ENCODE data around the gene PIP5K1C.

The PIP5K1C gene

DNA sequence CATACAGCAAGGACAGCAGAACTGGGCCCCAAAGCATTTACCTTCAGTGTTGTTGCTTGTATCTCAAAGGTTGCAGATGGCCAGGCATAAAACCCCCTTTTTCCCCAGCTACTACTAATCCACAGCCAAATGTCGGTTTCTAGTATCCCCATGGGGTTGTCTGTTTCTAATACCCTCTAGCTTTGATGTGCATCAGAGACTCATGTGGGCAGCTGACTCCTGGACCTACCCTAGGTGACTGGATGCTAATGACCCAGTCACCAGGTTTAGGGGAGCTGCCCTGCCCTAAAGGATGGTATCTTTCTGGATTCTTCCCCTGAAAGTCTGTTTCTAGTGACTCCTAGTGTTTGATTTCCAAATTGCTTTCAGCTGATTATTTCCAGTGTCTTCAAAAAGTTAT lies 31.8 kb upstream of the PIP5K1C start:
- H2AK5ac ChIP-seq (ENCODE audit: low read length, severe bottlenecking) = no peak overlapping the region
- H3K18ac ChIP-seq (ENCODE audit: low read depth in 1 of 2, low read length in 2 of 2) = no peak overlapping the region
- DNase-seq = no peak
- H3K27me3 ChIP-seq (ENCODE audit: control insufficient read depth in 1 of 2, insufficient read depth in 1 of 2, low read length in 2 of 2) = peaks cover 18 to 30% of the 10 kb centered on the region in 2 experiments
- H2BK120ac ChIP-seq (ENCODE audit: low read depth, low read length) = no peak overlapping the region
- no peak overlapping the region for H3K4me2 ChIP-seq (ENCODE audit: low read length, poor library complexity, severe bottlenecking)
- no peak overlapping the region for H3K9ac ChIP-seq (ENCODE audit: low read length)
- no peak overlapping the region for H2BK5ac ChIP-seq (ENCODE audit: low read depth, low read length, poor library complexity, severe bottlenecking)
- WGBS = 89% methylated on average over 1 of the region's 1 CpG
- H3K4me3 ChIP-seq (ENCODE audit: insufficient read depth in 1 of 2, low read depth in 1 of 2, low read length in 2 of 2) = no peak overlapping the region
- H3K14ac ChIP-seq (ENCODE audit: low read length in 2 of 2) = no peak overlapping the region
- H3K79me1 ChIP-seq (replicated peaks; ENCODE audit: low read length, poor library complexity, severe bottlenecking) = no peaks in the 10 kb centered on the region
- no peak overlapping the region for H2BK15ac ChIP-seq (ENCODE audit: low read depth, poor library complexity, severe bottlenecking)
- no peak overlapping the region for H3K4ac ChIP-seq (ENCODE audit: low read depth in 1 of 2, low read length in 2 of 2)
- no peak overlapping the region for H4K91ac ChIP-seq (ENCODE audit: low read length)
- H3K23ac ChIP-seq (ENCODE audit: low read length in 2 of 2) = no peak overlapping the region
- H3K4me1 ChIP-seq (ENCODE audit: control insufficient read depth, insufficient read depth, low read depth, low read length) = no peaks in the 10 kb centered on the region
- H3K36me3 ChIP-seq (ENCODE audit: control insufficient read depth in 1 of 2, insufficient read depth in 2 of 2, low read depth in 1 of 2, low read length in 2 of 2) = peaks cover 0 to 2% of the 10 kb centered on the region in 2 experiments
- H3K27ac ChIP-seq (ENCODE audit: low read length, poor library complexity, severe bottlenecking) = no peak overlapping the region
- no peak overlapping the region for H2BK12ac ChIP-seq (ENCODE audit: low read length in 2 of 2)
- no peak overlapping the region for H4K8ac ChIP-seq (ENCODE audit: low read length)
- H2AFZ ChIP-seq (ENCODE audit: low read depth, low read length) = no peak overlapping the region
- H3K9me3 ChIP-seq (ENCODE audit: control insufficient read depth, low read length) = no peaks in the 10 kb centered on the region

DNA sequence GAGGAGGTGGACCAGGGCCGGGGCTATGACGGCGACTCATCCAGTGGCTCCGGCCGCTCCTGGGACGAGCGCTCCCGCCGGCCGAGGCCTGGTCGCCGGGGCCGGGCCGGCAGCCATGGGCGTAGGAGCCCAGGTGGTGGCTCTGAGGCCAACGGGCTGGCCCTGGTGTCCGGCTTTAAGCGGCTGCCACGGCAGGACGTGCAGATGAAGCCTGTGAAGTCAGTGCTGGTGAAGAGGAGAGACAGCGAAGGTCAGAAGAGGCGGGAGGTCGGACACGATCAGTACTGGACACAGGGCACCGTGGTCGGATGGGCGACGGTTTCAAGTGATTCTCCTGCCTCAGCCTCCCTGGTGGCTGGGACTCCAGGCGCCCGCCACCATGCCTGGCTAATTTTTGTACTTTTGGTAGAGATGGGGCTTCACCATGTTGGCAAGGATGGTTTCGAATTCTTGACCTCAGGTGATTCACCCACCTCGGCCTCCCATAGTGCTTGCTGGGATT lies 30.2 kb upstream of the PIP5K1C start:
- Histone ChIP-seq H2BK120ac (ENCODE audit: low read depth, low read length) (no peak overlapping the region), H3K27ac (ENCODE audit: low read length, poor library complexity, severe bottlenecking) (no peak overlapping the region)
- WGBS = 90% methylated on average over 32 of the region's 32 CpGs

DNA sequence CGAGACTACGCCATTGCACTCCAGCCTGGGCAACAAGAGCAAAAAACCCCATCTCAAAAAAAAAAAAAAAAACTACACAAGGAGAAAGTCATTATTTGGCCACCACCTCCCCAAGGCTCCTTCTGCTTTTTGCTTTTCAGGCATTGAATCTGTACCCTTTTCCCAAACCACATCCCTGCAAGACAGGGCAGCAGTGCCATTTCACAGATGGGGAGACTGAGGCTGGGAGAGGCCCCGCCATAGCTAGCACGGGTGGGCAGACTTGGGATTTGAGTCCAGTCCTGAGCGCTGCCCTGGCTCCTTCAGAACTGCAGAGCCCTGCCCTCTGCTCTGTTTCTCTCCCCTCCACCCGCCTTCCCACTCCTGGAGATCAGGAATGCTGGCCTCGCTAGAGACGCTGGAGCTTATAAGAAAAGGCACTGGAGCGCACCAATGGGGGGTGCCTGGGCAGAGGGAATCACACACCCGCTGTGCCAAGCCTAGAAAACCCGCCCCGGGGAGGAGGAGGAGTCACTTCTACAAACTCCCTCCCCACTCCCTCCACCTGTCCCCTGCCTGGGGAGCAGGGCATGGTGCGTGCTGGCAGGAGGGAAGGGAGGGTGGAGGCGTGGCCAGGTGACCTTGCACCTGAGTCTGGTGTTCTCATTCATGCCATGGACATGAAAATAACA lies 25.5 kb upstream of the PIP5K1C start:
- Histone ChIP-seq H3K27me3 (ENCODE audit: control insufficient read depth in 1 of 2, insufficient read depth in 1 of 2, low read length in 2 of 2) (peaks cover 30 to 43% of the 10 kb centered on the region in 2 experiments), H2AK5ac (ENCODE audit: low read length, severe bottlenecking) (no peak overlapping the region), H3K9ac (ENCODE audit: low read length) (no peak overlapping the region), H3K36me3 (ENCODE audit: control insufficient read depth in 1 of 2, insufficient read depth in 2 of 2, low read depth in 1 of 2, low read length in 2 of 2) (no peaks in the 10 kb centered on the region), H3K4me3 (ENCODE audit: insufficient read depth in 1 of 2, low read depth in 1 of 2, low read length in 2 of 2) (no peak overlapping the region), H3K18ac (ENCODE audit: low read depth in 1 of 2, low read length in 2 of 2) (no peak overlapping the region), H4K91ac (ENCODE audit: low read length) (no peak overlapping the region), H2AFZ (ENCODE audit: low read depth, low read length) (no peak overlapping the region), H3K4me2 (ENCODE audit: low read length, poor library complexity, severe bottlenecking) (no peak overlapping the region), H4K8ac (ENCODE audit: low read length) (no peak overlapping the region), H3K14ac (ENCODE audit: low read length in 2 of 2) (no peak overlapping the region), H2BK120ac (ENCODE audit: low read depth, low read length) (no peak overlapping the region), H3K4ac (ENCODE audit: low read depth in 1 of 2, low read length in 2 of 2) (no peak overlapping the region), H2BK12ac (ENCODE audit: low read length in 2 of 2) (no peak overlapping the region), H3K27ac (ENCODE audit: low read length, poor library complexity, severe bottlenecking) (no peak overlapping the region), H3K4me1 (ENCODE audit: control insufficient read depth, insufficient read depth, low read depth, low read length) (peaks cover 16% of the 10 kb centered on the region), H3K23ac (ENCODE audit: low read length in 2 of 2) (no peak overlapping the region), H3K79me1 (replicated peaks; ENCODE audit: low read length, poor library complexity, severe bottlenecking) (no peaks in the 10 kb centered on the region), H2BK5ac (ENCODE audit: low read depth, low read length, poor library complexity, severe bottlenecking) (no peak overlapping the region), H3K9me3 (ENCODE audit: control insufficient read depth, low read length) (no peaks in the 10 kb centered on the region), H2BK15ac (ENCODE audit: low read depth, poor library complexity, severe bottlenecking) (no peak overlapping the region)
- WGBS = 40% methylated on average over 9 of the region's 14 CpGs
- DNase-seq = peak; percentile 11

More for the DNA sequence above, 30.2 kb upstream of the PIP5K1C start:
- Histone ChIP-seq H3K36me3 (ENCODE audit: control insufficient read depth in 1 of 2, insufficient read depth in 2 of 2, low read depth in 1 of 2, low read length in 2 of 2) (peaks cover 0 to 2% of the 10 kb centered on the region in 2 experiments), H3K4me2 (ENCODE audit: low read length, poor library complexity, severe bottlenecking) (no peak overlapping the region), H3K4ac (ENCODE audit: low read depth in 1 of 2, low read length in 2 of 2) (no peak overlapping the region), H2BK5ac (ENCODE audit: low read depth, low read length, poor library complexity, severe bottlenecking) (no peak overlapping the region), H3K18ac (ENCODE audit: low read depth in 1 of 2, low read length in 2 of 2) (no peak overlapping the region), H4K8ac (ENCODE audit: low read length) (no peak overlapping the region), H3K14ac (ENCODE audit: low read length in 2 of 2) (no peak overlapping the region), H4K91ac (ENCODE audit: low read length) (no peak overlapping the region), H3K4me3 (ENCODE audit: insufficient read depth in 1 of 2, low read depth in 1 of 2, low read length in 2 of 2) (no peak overlapping the region), H2AFZ (ENCODE audit: low read depth, low read length) (no peak overlapping the region), H3K9ac (ENCODE audit: low read length) (no peak overlapping the region), H3K79me1 (replicated peaks; ENCODE audit: low read length, poor library complexity, severe bottlenecking) (no peaks in the 10 kb centered on the region), H3K23ac (ENCODE audit: low read length in 2 of 2) (no peak overlapping the region), H3K9me3 (ENCODE audit: control insufficient read depth, low read length) (no peaks in the 10 kb centered on the region), H3K27me3 (ENCODE audit: control insufficient read depth in 1 of 2, insufficient read depth in 1 of 2, low read length in 2 of 2) (peaks cover 13 to 28% of the 10 kb centered on the region in 2 experiments), H3K4me1 (ENCODE audit: control insufficient read depth, insufficient read depth, low read depth, low read length) (peaks cover 4% of the 10 kb centered on the region), H2BK12ac (ENCODE audit: low read length in 2 of 2) (no peak overlapping the region), H2AK5ac (ENCODE audit: low read length, severe bottlenecking) (no peak overlapping the region), H2BK15ac (ENCODE audit: low read depth, poor library complexity, severe bottlenecking) (no peak overlapping the region)
- DNase-seq = no peak

DNA sequence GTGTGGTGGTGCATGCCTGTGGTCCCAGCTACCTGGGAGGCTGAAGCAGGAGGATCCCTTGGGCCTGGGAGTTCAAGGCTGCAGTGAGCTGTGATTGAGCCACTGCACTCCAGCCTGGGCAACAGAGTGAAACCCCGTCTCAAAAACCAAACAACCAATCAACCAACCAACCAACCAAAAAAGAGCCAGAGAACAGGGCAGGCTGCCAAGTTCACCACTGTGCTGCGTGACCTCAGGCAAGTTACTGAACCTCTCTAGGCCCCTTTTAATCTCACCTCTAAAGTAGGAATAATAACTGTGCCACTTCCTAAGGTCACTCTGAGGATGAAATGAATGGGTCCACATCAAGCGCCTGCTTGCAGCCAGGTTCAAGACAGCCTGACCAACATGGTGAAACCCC lies 24.9 kb upstream of the PIP5K1C start:
- no peak overlapping the region for H2BK5ac ChIP-seq (ENCODE audit: low read depth, low read length, poor library complexity, severe bottlenecking)
- H3K4ac ChIP-seq (ENCODE audit: low read depth in 1 of 2, low read length in 2 of 2) = no peak overlapping the region
- no peak overlapping the region for H2AFZ ChIP-seq (ENCODE audit: low read depth, low read length)
- no peak overlapping the region for H2BK120ac ChIP-seq (ENCODE audit: low read depth, low read length)
- H3K4me2 ChIP-seq (ENCODE audit: low read length, poor library complexity, severe bottlenecking) = no peak overlapping the region
- H3K27ac ChIP-seq (ENCODE audit: low read length, poor library complexity, severe bottlenecking) = no peak overlapping the region
- no peak overlapping the region for H3K9ac ChIP-seq (ENCODE audit: low read length)
- H2BK12ac ChIP-seq (ENCODE audit: low read length in 2 of 2) = no peak overlapping the region
- no peak overlapping the region for H3K18ac ChIP-seq (ENCODE audit: low read depth in 1 of 2, low read length in 2 of 2)
- H3K4me3 ChIP-seq (ENCODE audit: insufficient read depth in 1 of 2, low read depth in 1 of 2, low read length in 2 of 2) = no peak overlapping the region
- no peaks in the 10 kb centered on the region for H3K79me1 ChIP-seq (replicated peaks; ENCODE audit: low read length, poor library complexity, severe bottlenecking)
- H3K4me1 ChIP-seq (ENCODE audit: control insufficient read depth, insufficient read depth, low read depth, low read length) = peaks cover 16% of the 10 kb centered on the region
- H4K8ac ChIP-seq (ENCODE audit: low read length) = no peak overlapping the region
- H3K9me3 ChIP-seq (ENCODE audit: control insufficient read depth, low read length) = no peaks in the 10 kb centered on the region
- H3K36me3 ChIP-seq (ENCODE audit: control insufficient read depth in 1 of 2, insufficient read depth in 2 of 2, low read depth in 1 of 2, low read length in 2 of 2) = no peaks in the 10 kb centered on the region
- no peak overlapping the region for H4K91ac ChIP-seq (ENCODE audit: low read length)
- no peak overlapping the region for H3K23ac ChIP-seq (ENCODE audit: low read length in 2 of 2)
- no peak overlapping the region for H2BK15ac ChIP-seq (ENCODE audit: low read depth, poor library complexity, severe bottlenecking)
- no peak for DNase-seq
- WGBS = 90% methylated on average over 3 of the region's 3 CpGs
- H2AK5ac ChIP-seq (ENCODE audit: low read length, severe bottlenecking) = no peak overlapping the region
- no peak overlapping the region for H3K14ac ChIP-seq (ENCODE audit: low read length in 2 of 2)
- peaks cover 36 to 49% of the 10 kb centered on the region in 2 experiments for H3K27me3 ChIP-seq (ENCODE audit: control insufficient read depth in 1 of 2, insufficient read depth in 1 of 2, low read length in 2 of 2)

Data from mesenchymal stem cell (in vitro differentiated cells and primary cell).